Stimulated activated CD4-positive, alpha-beta T cell treated with anti-CD3 and anti-CD28 coated beads, TNF-alpha, amount 100 ng/mL, for 48 hours (primary cell): ENCODE measurements around the gene ZDHHC21.

Source experiments
- DNase-seq, 3 donors: peaks; one replicate each; pipeline ENCODE4 v3.0.0-alpha.2; 2020; ENCODE audit warnings: low read depth in 3 of 3

ZDHHC21 gene

DNA sequence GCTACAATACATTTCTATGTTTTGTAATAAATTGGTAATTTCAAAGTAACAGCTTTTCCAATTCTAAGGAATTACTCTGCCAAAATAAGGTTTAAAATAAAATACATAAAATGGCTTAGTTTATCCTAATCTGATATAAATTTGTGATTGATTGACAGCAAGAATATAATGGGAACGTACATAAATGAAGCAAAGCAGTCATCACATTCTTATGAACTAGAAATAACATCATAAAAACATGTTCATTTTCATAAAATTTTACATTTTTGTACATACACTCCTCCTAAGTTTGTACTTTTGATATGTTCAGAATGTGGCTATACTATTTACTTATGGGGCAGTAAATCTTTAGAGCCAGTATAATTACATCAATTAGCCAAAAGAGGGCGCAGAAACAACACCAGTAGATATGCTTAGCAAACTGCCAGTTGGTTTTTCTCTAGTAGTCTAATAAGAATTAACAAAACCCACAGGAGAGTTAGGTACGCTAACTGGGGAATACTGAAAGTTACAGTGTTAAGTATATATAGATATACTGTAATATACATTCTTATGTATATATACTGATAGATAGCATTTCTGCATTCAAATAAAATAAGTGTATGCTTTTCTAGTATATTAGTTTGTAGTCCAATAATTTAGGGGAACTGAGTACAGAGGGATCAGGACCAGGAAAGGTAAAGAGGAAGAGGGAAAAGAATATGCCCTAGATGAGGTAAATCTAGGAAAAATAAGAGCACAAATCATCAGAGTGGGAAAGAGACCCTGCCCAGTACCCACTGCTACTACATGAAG, 76.8 kb downstream of the ZDHHC21 start:
- DNase-seq: no peak

DNA sequence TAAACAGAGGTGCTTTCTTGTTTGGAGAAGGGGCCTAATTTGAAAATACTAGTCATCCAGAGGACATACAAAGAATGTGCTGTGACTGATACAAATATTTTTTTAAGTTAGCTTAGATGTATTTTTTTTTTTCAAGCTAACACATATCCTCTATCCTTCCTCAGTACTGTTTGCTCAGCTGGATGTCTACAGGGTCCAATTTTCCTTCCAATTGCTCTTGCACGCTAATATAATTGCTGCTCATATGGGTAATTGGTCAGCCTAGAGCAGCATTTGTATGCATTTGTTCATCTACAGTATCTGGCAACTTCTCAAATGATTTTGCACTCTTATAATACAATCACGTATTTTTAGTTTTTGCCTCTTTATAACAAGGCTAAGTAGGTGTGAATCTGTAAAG, 84.7 kb downstream of the ZDHHC21 start:
- DNase-seq: no peak

GRCh38 chr9:14597171-14597799, 95.9 kb downstream of the ZDHHC21 start:
- no peak for DNase-seq

DNA sequence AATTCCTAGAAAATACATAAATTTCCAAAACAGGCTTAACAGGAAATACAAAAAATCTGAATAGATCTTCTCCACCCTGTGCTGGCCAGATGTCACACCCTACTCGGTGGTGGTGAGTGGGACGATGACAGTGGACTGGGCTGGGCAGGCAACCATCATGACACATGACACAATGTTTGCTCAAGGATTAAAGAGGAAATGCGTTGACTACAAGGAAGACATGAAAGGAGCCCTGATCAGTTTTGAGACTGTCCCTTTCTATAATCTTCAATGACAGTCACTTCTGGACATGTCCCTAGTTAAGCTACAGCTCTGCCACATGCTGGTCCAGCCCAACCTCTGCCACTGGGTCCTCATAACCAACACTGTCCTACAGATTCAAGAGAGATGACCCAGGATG, 99.8 kb downstream of the ZDHHC21 start:
- DNase-seq: no peak

DNA sequence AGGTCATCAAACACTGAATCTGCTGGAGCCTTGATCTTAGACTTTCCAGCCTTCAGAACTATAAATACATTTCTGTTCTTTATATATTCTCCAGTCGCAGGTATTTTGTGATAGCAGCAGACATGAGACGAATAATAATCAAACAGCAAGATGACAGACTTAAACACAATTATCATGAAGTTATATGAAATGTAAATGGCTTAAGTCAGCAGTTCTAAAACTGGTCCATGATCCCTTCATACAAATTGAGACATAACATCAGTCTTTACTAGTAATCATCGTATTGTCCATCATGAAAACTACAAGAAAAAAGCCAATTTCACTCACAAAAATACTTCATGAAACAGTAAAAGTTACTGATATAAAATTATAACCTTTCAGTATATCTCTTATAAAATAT, 101.8 kb downstream of the ZDHHC21 start:
- DNase-seq: no peak

GRCh38 chr9:14585730-14586473, 107.3 kb downstream of the ZDHHC21 start:
- DNase-seq: no peak

DNA sequence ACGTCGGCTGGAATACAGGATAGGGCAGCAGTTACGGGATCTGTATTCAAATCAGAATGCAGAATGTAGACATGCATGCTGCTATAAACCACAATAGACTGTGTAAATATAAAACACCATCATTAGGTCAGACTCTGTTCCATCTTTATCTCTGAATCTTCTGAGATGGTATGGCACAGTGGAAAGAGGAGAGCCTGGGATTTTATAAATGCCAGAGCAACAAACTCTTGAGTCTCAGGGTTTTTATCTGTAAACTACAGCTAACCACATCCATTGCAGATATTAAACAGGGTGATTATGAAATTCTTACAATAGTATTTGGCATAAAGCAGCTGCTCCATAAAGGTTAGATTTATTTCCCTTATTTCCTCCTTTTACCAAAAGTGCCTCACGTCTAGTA, 108.7 kb downstream of the ZDHHC21 start:
- DNase-seq: no peak

GRCh38 chr9:14578030-14578429, 115.2 kb downstream of the ZDHHC21 start:
- DNase-seq: no peak

DNA sequence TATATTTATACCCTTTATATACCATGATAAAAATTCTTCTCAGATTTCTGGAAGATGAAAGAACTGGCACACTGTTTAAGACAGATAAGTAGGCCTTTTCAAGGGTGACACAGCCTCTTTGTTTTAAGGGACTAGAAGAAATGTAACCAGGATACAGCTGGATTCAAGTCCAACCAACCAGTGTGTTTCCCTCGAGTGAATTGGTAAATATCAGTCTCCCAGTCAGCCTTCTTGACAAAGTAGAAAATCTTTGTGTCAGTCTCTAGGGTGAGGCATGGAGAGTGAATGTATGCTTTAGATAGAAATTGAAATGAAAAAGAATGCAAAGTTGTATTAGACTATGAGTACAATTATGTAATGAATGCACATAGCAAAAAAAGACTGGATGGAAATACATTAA, 119.1 kb downstream of the ZDHHC21 start:
- DNase-seq: no peak

DNA sequence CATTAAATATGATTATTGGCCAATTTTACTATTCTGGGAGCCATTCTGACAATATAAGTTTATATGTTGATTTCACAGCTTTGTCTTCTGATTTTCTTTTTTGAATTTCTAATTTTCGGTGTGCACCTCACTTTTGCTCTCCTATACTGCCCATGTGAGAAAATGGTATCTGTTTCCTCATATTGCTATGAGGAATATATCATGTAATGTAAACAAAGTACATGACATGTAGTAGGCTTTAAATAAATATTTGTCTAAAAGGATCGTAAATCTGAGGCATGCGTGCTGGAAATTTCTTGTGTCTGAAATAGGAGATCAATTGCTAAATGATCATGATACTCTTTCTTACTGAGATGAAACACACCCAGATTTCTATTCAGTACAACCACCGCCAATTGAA, 119.9 kb downstream of the ZDHHC21 start:
- DNase-seq: no peak

- DNase-seq: no peak
These were observed 127.7 kb downstream of the ZDHHC21 start for GRCh38 chr9:14565352-14566016.

- no peak for DNase-seq
These were observed 129.2 kb downstream of the ZDHHC21 start for GRCh38 chr9:14563902-14564624.

GRCh38 chr9:14561929-14562405, 131.3 kb downstream of the ZDHHC21 start:
- no peak for DNase-seq
